ENCODE measurements around the gene LRRC45.

GRCh38 chr17:82010575-82011525 lies 12.3 kb upstream of the LRRC45 start:
- no peak for TF ChIP-seq CTCF (IDR thresholded peaks at IDR 0.05; ENCODE audit: low read depth, low read length)
- no peak for TF ChIP-seq POLR2A (IDR thresholded peaks at IDR 0.05; ENCODE audit: extremely low read depth, insufficient read length)
- TF ChIP-seq MAX (IDR thresholded peaks at IDR 0.05; ENCODE audit: low read depth, low read length): no peak
